Gastroesophageal sphincter (tissue), 4 donors: Measurements from ENCODE around the gene TRO. TPM values are rescaled to one million over a fixed set of nuclear protein-coding genes. Genes with fewer than 3 reads are reported as not detected.
A peak's percentile ranks its signal among the peaks of the same experiment; 100 is the strongest.

Experiments
- ATAC-seq: fragments of 150-250 bp; one replicate; pipeline ENCODE4 v1.9.1; 2016; ENCODE audit warnings: mild to moderate bottlenecking, moderate library complexity
- H3K27ac ChIP-seq, 4 donors: fragments of 200-600 bp; sonication (generic) in 3 of 4; 1 replicate in 3 of 4; 2 replicates in 1 of 4; pipeline ENCODE4 v1.5.1; 2016 to 2019
- H3K27me3 ChIP-seq: fragments of 200-600 bp; sonication (generic); one replicate; pipeline ENCODE4 v1.5.1; 2019
- H3K36me3 ChIP-seq, 2 donors: fragments of 200-600 bp; sonication (generic); one replicate each; pipeline ENCODE4 v1.5.1; 2019; ENCODE audit warnings: control low read depth in 1 of 2
- H3K4me1 ChIP-seq, 3 donors: fragments of 200-600 bp; sonication (generic); 1 replicate in 2 of 3; 2 replicates in 1 of 3; pipeline ENCODE4 v1.5.1; 2016 to 2019; ENCODE audit warnings: control low read depth in 2 of 3
- H3K4me3 ChIP-seq, 2 donors: fragments of 200-600 bp; sonication (generic); one replicate each; pipeline ENCODE4 v1.5.1; 2019; ENCODE audit warnings: mild to moderate bottlenecking in 1 of 2, moderate library complexity in 1 of 2
- H3K9me3 ChIP-seq, 3 donors: fragments of 200-600 bp; sonication (generic); one replicate each; pipeline ENCODE4 v1.5.1; 2017 to 2019; ENCODE audit warnings: control low read depth in 2 of 3
- CTCF ChIP-seq, 4 experiments: fragments of 200-600 bp in 2 of 4; fragments of 450-650 bp in 2 of 4; sonication (generic) in 1 of 4; IDR thresholded peaks; one replicate each; pipeline ENCODE4 v1.5.1; 2017 to 2019; ENCODE audit warnings: antibody characterized with exemption in 4 of 4, mild to moderate bottlenecking in 2 of 4, moderate library complexity in 2 of 4
- EP300 ChIP-seq: sonication (generic); formaldehyde crosslinking; IDR thresholded peaks from one replicate; pipeline ENCODE4 v1.6.1; 2017; ENCODE audit warnings: antibody characterized with exemption, mild to moderate bottlenecking
- POLR2A ChIP-seq, 2 donors: fragments of 450-650 bp; IDR thresholded peaks; one replicate each; pipeline ENCODE4 v1.6.1; 2017; ENCODE audit warnings: antibody characterized with exemption in 2 of 2, mild to moderate bottlenecking in 2 of 2, moderate library complexity in 1 of 2
- POLR2AphosphoS5 ChIP-seq: sonication (generic); formaldehyde crosslinking; IDR thresholded peaks from one replicate; pipeline ENCODE4 v1.6.1; 2017; ENCODE audit warnings: antibody characterized with exemption
- WGBS, 2 donors: methylation state at CpG; one replicate each; pipeline ENCODE4 v1.1.5; 2018; ENCODE audit warnings: low coverage in 1 of 2; 5-methylcytosine and 5-hydroxymethylcytosine counted together
- total RNA-seq, 4 donors: library from RNA; depleted of rRNA; stranded (reverse); fragments of >200 nt; gene quantifications; one replicate each; pipeline ENCODE4 v1.1.0, GENCODE V29; 2016

TRO gene
- 1 to 10 TPM; 3.4 to 9.7 (median 6.6) TPM for total RNA-seq

- Histone ChIP-seq H3K4me1 (no peaks in the 10 kb centered on the region), H3K4me3 (peak within 1 kb of the TSS; percentile 56), H3K36me3 (no peaks in the 10 kb centered on the region), H3K9me3 (no peaks in the 10 kb centered on the region), H3K27me3 (no peaks in the 10 kb centered on the region), H3K27ac (peak within 1 kb of the TSS in 3 of 4 donors; percentile 31 to 65 (median 35))
- 0 to 33% methylated on average over 11 of the region's 29 CpGs for WGBS, 2 donors
- TF ChIP-seq CTCF (IDR thresholded peaks at IDR 0.05) (no peak), POLR2A (IDR thresholded peaks at IDR 0.05) (no peak), EP300 (no peak), POLR2AphosphoS5 (no peak)
- ATAC-seq: peak; percentile 16
Measured at GRCh38 chrX:54920610-54921426, at the start of gene TRO. Gene TRO (plus strand): TSS chrX:54920824. CDS start chrX:54922247, 1,423 bp downstream.

- H3K27me3 ChIP-seq: no peaks in the 10 kb centered on the region
- no peaks in the 10 kb centered on the region for H3K4me1 ChIP-seq
- TF ChIP-seq POLR2A (IDR thresholded peaks at IDR 0.05): no peak
- no peak for TF ChIP-seq CTCF (IDR thresholded peaks at IDR 0.05)
- no peak for TF ChIP-seq EP300
- no peak for TF ChIP-seq POLR2AphosphoS5
- H3K36me3 ChIP-seq: no peaks in the 10 kb centered on the region
- no peaks in the 10 kb centered on the region for H3K9me3 ChIP-seq
- 50 to 60% methylated on average over 2 to 3 of the region's 3 CpGs for WGBS, 2 donors
- H3K27ac ChIP-seq: no peak overlapping the region
- no peak for ATAC-seq
- no peak overlapping the region for H3K4me3 ChIP-seq
Measured at GRCh38 chrX:54885740-54886139, 34.9 kb upstream of the TRO start.

- H3K4me1 ChIP-seq: no peaks in the 10 kb centered on the region
- ATAC-seq: no peak
- 20 to 29% methylated on average over 3 of the region's 3 CpGs for WGBS, 2 donors
- H3K4me3 ChIP-seq: no peak overlapping the region
- H3K36me3 ChIP-seq: no peaks in the 10 kb centered on the region
- TF ChIP-seq EP300 (no peak), POLR2AphosphoS5 (no peak), CTCF (IDR thresholded peaks at IDR 0.05) (peak in 1 of 4 experiments; percentile 37), POLR2A (IDR thresholded peaks at IDR 0.05) (no peak)
- no peaks in the 10 kb centered on the region for H3K9me3 ChIP-seq
- no peaks in the 10 kb centered on the region for H3K27me3 ChIP-seq
- H3K27ac ChIP-seq: no peak overlapping the region
Measured at GRCh38 chrX:54891573-54891972, 29.1 kb upstream of the TRO start.

- Histone ChIP-seq H3K36me3 (no peaks in the 10 kb centered on the region), H3K4me1 (no peaks in the 10 kb centered on the region), H3K9me3 (no peaks in the 10 kb centered on the region), H3K27me3 (no peaks in the 10 kb centered on the region), H3K27ac (no peak overlapping the region), H3K4me3 (no peak overlapping the region)
- no peak for ATAC-seq
- TF ChIP-seq POLR2A (IDR thresholded peaks at IDR 0.05): no peak
- TF ChIP-seq CTCF (IDR thresholded peaks at IDR 0.05): no peak
- no peak for TF ChIP-seq POLR2AphosphoS5
- no peak for TF ChIP-seq EP300
- WGBS, 2 donors: no CpG with 5 or more reads among the region's 1 CpG
Measured at GRCh38 chrX:54894159-54894558, 26.5 kb upstream of the TRO start.

- H3K36me3 ChIP-seq: no peaks in the 10 kb centered on the region
- H3K4me1 ChIP-seq: no peaks in the 10 kb centered on the region
- H3K4me3 ChIP-seq: no peak overlapping the region
- no peak for TF ChIP-seq EP300
- no peak for TF ChIP-seq POLR2A (IDR thresholded peaks at IDR 0.05)
- TF ChIP-seq CTCF (IDR thresholded peaks at IDR 0.05): no peak
- TF ChIP-seq POLR2AphosphoS5: no peak
- ATAC-seq: no peak
- H3K27ac ChIP-seq: no peak overlapping the region
- H3K9me3 ChIP-seq: no peaks in the 10 kb centered on the region
- no peaks in the 10 kb centered on the region for H3K27me3 ChIP-seq
Measured at GRCh38 chrX:54909941-54910340, 10.7 kb upstream of the TRO start.
